CD4-positive, CD25-positive, alpha-beta regulatory T cell (primary cell): ENCODE results near the gene IL33. TPM values are rescaled to one million over a fixed set of nuclear protein-coding genes. Genes with fewer than 3 reads are reported as not detected.
"Not testable (repeated sequence)": the region's sequence is repeated elsewhere in the genome, so short reads cannot be mapped to it uniquely, and the experiment has no call there.

Source experiments
- ATAC-seq, 2 donors: fragments of 150-1000 bp; cut with Tn5 transposase; one replicate each; pipeline ENCODE4 v1.10.0; 2021; ENCODE audit warnings: low read depth in 2 of 2, moderate number of reproducible peaks in 2 of 2, moderate library complexity in 1 of 2
- DNase-seq, 3 donors: peaks; one replicate each; pipeline versions ENCODE4 v3.0.0 to v3.0.0-alpha.2; 2012 to 2022; ENCODE audit warnings: mixed read lengths in 1 of 3
- H3K27ac ChIP-seq: one replicate; pipeline ENCODE4 v1.7.0; 2013; ENCODE audit warnings: mild to moderate bottlenecking, low read length; ENCODE audit not compliant: insufficient read depth, poor library complexity, severe bottlenecking
- H3K27me3 ChIP-seq: one replicate; pipeline ENCODE4 v1.7.0; 2013; ENCODE audit warnings: low read length; ENCODE audit not compliant: control insufficient read depth, insufficient read depth
- H3K36me3 ChIP-seq: one replicate; pipeline ENCODE4 v1.7.0; 2013; ENCODE audit warnings: mild to moderate bottlenecking, low read length, moderate library complexity; ENCODE audit not compliant: control insufficient read depth, insufficient read depth
- H3K4me1 ChIP-seq: 2 replicates; pipeline ENCODE4 v1.7.0; 2013; ENCODE audit warnings: mild to moderate bottlenecking, low read length; ENCODE audit not compliant: insufficient read depth, control insufficient read depth, poor library complexity, severe bottlenecking
- H3K4me3 ChIP-seq: one replicate; pipeline ENCODE4 v1.7.0; 2013; ENCODE audit warnings: low read depth, mild to moderate bottlenecking, low read length, moderate library complexity
- H3K9me3 ChIP-seq, 2 experiments: 1 replicate in 1 of 2; 2 replicates in 1 of 2; pipeline ENCODE4 v1.7.0; 2013; ENCODE audit warnings: low read length in 2 of 2, mild to moderate bottlenecking in 1 of 2, moderate library complexity in 1 of 2; ENCODE audit not compliant: control insufficient read depth in 2 of 2
- H3K27ac Mint-ChIP-seq, 3 donors: one replicate each; pipeline ENCODE4 v1.8.0; 2020 to 2022; ENCODE audit warnings: mild to moderate bottlenecking in 3 of 3, mixed read lengths in 3 of 3, moderate library complexity in 2 of 3
- H3K27me3 Mint-ChIP-seq: one replicate; pipeline ENCODE4 v1.8.0; 2022; ENCODE audit warnings: mild to moderate bottlenecking, mixed read lengths
- H3K36me3 Mint-ChIP-seq: one replicate; pipeline ENCODE4 v1.8.0; 2020; ENCODE audit warnings: mixed read lengths
- H3K4me1 Mint-ChIP-seq, 4 donors: one replicate each; pipeline ENCODE4 v1.8.0; 2020 to 2022; ENCODE audit warnings: mixed read lengths in 4 of 4, mild to moderate bottlenecking in 1 of 4
- H3K4me3 Mint-ChIP-seq, 4 donors: one replicate each; pipeline ENCODE4 v1.8.0; 2020 to 2022; ENCODE audit warnings: mild to moderate bottlenecking in 4 of 4, mixed read lengths in 4 of 4, moderate library complexity in 3 of 4
- H3K9me3 Mint-ChIP-seq, 7 donors: one replicate each; pipeline ENCODE4 v1.8.0; 2020 to 2022; ENCODE audit warnings: mixed read lengths in 7 of 7, mild to moderate bottlenecking in 3 of 7, moderate library complexity in 2 of 7
- polyA plus RNA-seq, 4 donors: library from polyadenylated mRNA; unstranded; fragments of 300-500 nt; fragmentation: Illumina TruSeq; gene quantifications; one replicate each; pipeline ENCODE4 v1.2.3, GENCODE V29; 2021
- total RNA-seq: library from RNA; stranded (reverse); gene quantifications from one replicate; pipeline ENCODE4 v1.2.3, GENCODE V29; 2022

Gene IL33, protein sequence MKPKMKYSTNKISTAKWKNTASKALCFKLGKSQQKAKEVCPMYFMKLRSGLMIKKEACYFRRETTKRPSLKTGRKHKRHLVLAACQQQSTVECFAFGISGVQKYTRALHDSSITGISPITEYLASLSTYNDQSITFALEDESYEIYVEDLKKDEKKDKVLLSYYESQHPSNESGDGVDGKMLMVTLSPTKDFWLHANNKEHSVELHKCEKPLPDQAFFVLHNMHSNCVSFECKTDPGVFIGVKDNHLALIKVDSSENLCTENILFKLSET
- total RNA-seq (not detected), polyA plus RNA-seq (not detected)

- no peaks in the 10 kb centered on the region for H3K4me1 ChIP-seq
- ATAC-seq (no peak), DNase-seq (no peak)
- Mint-ChIP-seq H3K27ac (no peak within 1 kb of the TSS), H3K4me3 (no peak within 1 kb of the TSS), H3K27me3 (peaks cover 37% of the 10 kb centered on the region), H3K9me3 (peaks cover 0 to 9% (median 1%) of the 10 kb centered on the region in 7 donors), H3K36me3 (no peaks in the 10 kb centered on the region), H3K4me1 (no peaks in the 10 kb centered on the region)
- peaks cover 7% of the 10 kb centered on the region for H3K27me3 ChIP-seq
- H3K36me3 ChIP-seq: no peaks in the 10 kb centered on the region
- H3K27ac ChIP-seq: no peak within 1 kb of the TSS
- peaks cover 0 to 2% of the 10 kb centered on the region in 2 experiments for H3K9me3 ChIP-seq
- no peak within 1 kb of the TSS for H3K4me3 ChIP-seq
Observed at GRCh38 chr9:6215562-6215961, at the start of gene IL33. IL33 (plus strand) TSS chr9:6215807; CDS start chr9:6241695, 25,888 bp downstream.

DNA sequence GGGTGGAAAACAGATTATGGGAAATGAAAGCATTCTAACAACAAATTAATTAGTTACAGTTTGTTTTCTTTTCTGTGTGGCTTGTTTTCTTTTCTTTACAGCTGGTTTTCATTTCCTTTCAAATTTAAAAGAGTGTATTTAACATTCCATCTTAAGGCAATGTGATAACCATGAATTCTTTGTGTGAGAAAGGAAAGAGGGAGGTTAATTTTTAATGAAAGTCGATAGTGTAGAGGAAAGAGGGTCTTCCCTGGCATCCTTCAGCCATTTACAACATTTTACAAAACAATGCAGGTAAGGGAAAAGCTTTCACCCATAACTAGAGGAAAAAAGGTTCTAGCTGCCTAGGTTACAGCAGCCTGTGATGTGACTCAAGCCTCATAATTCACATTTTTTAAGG, 43.9 kb upstream of the IL33 start:
- no peaks in the 10 kb centered on the region for H3K4me1 Mint-ChIP-seq

GRCh38 chr9:6173914-6174313, 41.7 kb upstream of the IL33 start:
- Mint-ChIP-seq H3K4me3 (no peak overlapping the region), H3K9me3 (peaks cover 2 to 29% (median 10%) of the 10 kb centered on the region in 7 donors), H3K36me3 (no peaks in the 10 kb centered on the region), H3K27me3 (no peaks in the 10 kb centered on the region), H3K27ac (no peak overlapping the region), H3K4me1 (no peaks in the 10 kb centered on the region)
- no peak for DNase-seq
- H3K4me3 ChIP-seq: no peak overlapping the region
- no peaks in the 10 kb centered on the region for H3K27me3 ChIP-seq
- no peak overlapping the region for H3K27ac ChIP-seq
- H3K9me3 ChIP-seq: peaks cover 16 to 17% of the 10 kb centered on the region in 2 experiments
- ATAC-seq: no peak
- H3K36me3 ChIP-seq: no peaks in the 10 kb centered on the region
- H3K4me1 ChIP-seq: no peaks in the 10 kb centered on the region

More for the DNA sequence above, 43.9 kb upstream of the IL33 start:
- Histone ChIP-seq H3K27ac (no peak overlapping the region), H3K4me1 (no peaks in the 10 kb centered on the region), H3K27me3 (no peaks in the 10 kb centered on the region), H3K36me3 (no peaks in the 10 kb centered on the region), H3K4me3 (no peak overlapping the region), H3K9me3 (peaks cover 16 to 17% of the 10 kb centered on the region in 2 experiments)
- Mint-ChIP-seq H3K4me3 (no peak overlapping the region), H3K36me3 (no peaks in the 10 kb centered on the region), H3K27me3 (no peaks in the 10 kb centered on the region), H3K9me3 (peaks cover 1 to 29% (median 10%) of the 10 kb centered on the region in 7 donors), H3K27ac (no peak overlapping the region)
- DNase-seq (no peak), ATAC-seq (no peak)

- DNase-seq, H3K27me3 ChIP-seq, H3K27ac Mint-ChIP-seq, ATAC-seq, H3K4me3 ChIP-seq, H3K36me3 ChIP-seq, H3K27me3 Mint-ChIP-seq, H3K9me3 ChIP-seq, H3K9me3 Mint-ChIP-seq, H3K4me1 Mint-ChIP-seq, H3K36me3 Mint-ChIP-seq, H3K27ac ChIP-seq, H3K4me3 Mint-ChIP-seq, H3K4me1 ChIP-seq: not testable (repeated sequence)
Observed at GRCh38 chr9:6182549-6183226, 32.9 kb upstream of the IL33 start.

DNA sequence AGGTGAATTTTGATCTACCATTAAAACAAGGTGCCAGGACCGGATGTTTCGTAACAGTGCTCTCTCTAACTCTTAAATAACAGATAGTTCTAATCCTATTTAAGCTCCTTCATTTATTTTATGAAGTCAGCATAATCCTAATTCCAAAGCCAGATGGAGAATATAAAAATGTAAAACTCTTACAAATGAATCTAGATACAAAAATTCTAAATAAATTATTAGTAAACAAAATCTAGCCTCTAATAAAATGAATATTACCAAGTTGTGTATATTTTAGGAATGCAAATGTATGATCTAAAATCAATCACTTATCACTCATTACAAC, 32.4 kb upstream of the IL33 start:
- no peak for ATAC-seq
- Histone ChIP-seq H3K27ac (no peak overlapping the region), H3K4me1 (no peaks in the 10 kb centered on the region), H3K27me3 (peaks cover 1% of the 10 kb centered on the region), H3K36me3 (no peaks in the 10 kb centered on the region), H3K9me3 (no peaks in the 10 kb centered on the region), H3K4me3 (no peak overlapping the region)
- peaks cover 0 to 3% (median 0%) of the 10 kb centered on the region in 4 donors for H3K4me1 Mint-ChIP-seq
- no peak for DNase-seq
- H3K36me3 Mint-ChIP-seq: no peaks in the 10 kb centered on the region
- no peak overlapping the region for H3K27ac Mint-ChIP-seq
- peaks cover 0 to 5% (median 0%) of the 10 kb centered on the region in 7 donors for H3K9me3 Mint-ChIP-seq
- no peak overlapping the region for H3K4me3 Mint-ChIP-seq
- H3K27me3 Mint-ChIP-seq: peaks cover 8% of the 10 kb centered on the region

GRCh38 chr9:6183627-6184026, 32.0 kb upstream of the IL33 start:
- H3K27ac Mint-ChIP-seq: no peak overlapping the region
- peaks cover 13% of the 10 kb centered on the region for H3K27me3 Mint-ChIP-seq
- Histone ChIP-seq H3K4me1 (no peaks in the 10 kb centered on the region), H3K4me3 (no peak overlapping the region), H3K27me3 (peaks cover 1% of the 10 kb centered on the region), H3K9me3 (no peaks in the 10 kb centered on the region), H3K36me3 (no peaks in the 10 kb centered on the region), H3K27ac (no peak overlapping the region)
- H3K4me3 Mint-ChIP-seq: no peak overlapping the region
- H3K36me3 Mint-ChIP-seq: no peaks in the 10 kb centered on the region
- DNase-seq (no peak), ATAC-seq (no peak)
- peaks cover 0 to 3% (median 0%) of the 10 kb centered on the region in 4 donors for H3K4me1 Mint-ChIP-seq
- peaks cover 0 to 5% (median 0%) of the 10 kb centered on the region in 7 donors for H3K9me3 Mint-ChIP-seq

DNA sequence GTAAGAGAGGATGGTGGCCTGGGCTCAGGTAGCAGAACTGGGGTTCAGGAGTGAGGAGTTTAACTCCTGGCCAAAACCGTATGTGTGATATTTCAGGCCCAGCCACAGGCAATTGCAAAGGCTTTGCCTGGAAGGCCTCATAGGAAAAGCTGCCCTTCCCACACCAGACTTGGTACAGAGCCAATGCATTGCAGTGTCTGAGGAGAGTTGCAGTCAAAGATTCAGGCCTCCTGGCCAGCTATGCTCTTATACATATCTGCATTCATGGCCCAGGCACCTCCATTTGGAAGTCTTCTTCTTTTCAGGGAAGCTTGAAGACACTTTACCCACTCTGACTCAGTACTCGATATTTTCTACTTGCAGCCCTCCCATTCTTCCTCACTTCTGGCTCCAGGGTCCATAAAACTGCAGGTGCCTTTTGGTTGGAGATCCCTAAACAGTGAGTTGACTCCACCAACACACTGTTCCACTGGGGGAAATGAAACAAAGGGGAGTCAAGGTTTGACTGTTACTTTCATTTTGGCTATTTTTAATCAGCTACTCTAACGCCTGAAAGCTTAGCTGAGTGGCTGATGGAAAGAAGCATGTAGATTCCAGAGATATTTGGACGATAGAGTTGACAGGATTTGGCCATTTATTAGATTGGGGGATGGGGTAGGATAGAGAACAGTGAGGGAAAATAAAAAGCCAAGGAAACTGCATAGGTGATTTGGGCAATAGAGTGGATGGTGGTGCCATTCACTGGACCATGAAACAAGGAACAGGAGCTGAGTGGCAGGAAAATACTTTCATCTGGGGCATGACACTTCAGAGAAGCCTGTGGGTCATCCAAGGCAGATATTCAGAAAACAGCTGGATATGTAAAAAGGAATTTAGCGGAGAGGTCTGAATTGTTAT, 30.6 kb upstream of the IL33 start:
- ATAC-seq (no peak), DNase-seq (no peak)
- Histone ChIP-seq H3K4me3 (no peak overlapping the region), H3K36me3 (no peaks in the 10 kb centered on the region), H3K27ac (no peak overlapping the region), H3K9me3 (no peaks in the 10 kb centered on the region), H3K4me1 (no peaks in the 10 kb centered on the region), H3K27me3 (peaks cover 1% of the 10 kb centered on the region)
- Mint-ChIP-seq H3K27ac (peak overlapping the region in 1 of 3 donors; percentile 57), H3K27me3 (peaks cover 17% of the 10 kb centered on the region), H3K4me3 (no peak overlapping the region), H3K36me3 (no peaks in the 10 kb centered on the region), H3K9me3 (peaks cover 0 to 5% (median 0%) of the 10 kb centered on the region in 7 donors), H3K4me1 (peaks cover 0 to 3% (median 0%) of the 10 kb centered on the region in 4 donors)
